ENCODE data around the gene RPA1.
"Not testable (repeated sequence)": the region's sequence is repeated elsewhere in the genome, so short reads cannot be mapped to it uniquely, and the experiment has no call there.

Gene RPA1

GRCh38 chr17:1820528-1821252, 9.1 kb upstream of the RPA1 start:
- DNase-seq (ENCODE audit: low read depth), result no peak

- DNase-seq (ENCODE audit: low read depth), result no peak
Observed at GRCh38 chr17:1829216-1829591, 601 bp upstream of the RPA1 start.

GRCh38 chr17:1830288-1830687, 483 bp downstream of the RPA1 start:
- no peak for DNase-seq (ENCODE audit: low read depth)

GRCh38 chr17:1834380-1835149, 4.8 kb downstream of the RPA1 start:
- no peak for DNase-seq (ENCODE audit: low read depth)

DNA sequence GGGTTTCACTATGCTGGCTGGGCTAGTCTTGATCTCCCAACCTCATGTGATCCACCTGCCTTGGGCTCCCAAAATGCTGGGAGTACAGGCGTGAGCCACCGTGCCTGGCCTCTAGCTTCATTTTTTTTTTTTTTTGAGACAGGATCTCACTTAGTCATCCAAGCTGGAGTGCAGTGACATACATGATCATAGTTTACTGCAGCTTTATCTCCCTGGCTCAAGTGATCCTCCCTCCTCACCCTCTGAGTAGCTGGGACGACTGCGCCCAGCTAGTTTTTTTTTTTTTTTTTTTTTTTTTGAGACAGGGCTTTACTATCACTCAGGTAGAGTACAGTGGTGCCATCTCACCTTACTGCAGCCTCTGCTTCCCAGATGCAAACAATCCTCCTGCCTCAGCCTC, 9.7 kb downstream of the RPA1 start:
- DNase-seq (ENCODE audit: low read depth), result no peak

GRCh38 chr17:1843947-1844346, 14.1 kb downstream of the RPA1 start:
- no peak for DNase-seq (ENCODE audit: low read depth)

DNA sequence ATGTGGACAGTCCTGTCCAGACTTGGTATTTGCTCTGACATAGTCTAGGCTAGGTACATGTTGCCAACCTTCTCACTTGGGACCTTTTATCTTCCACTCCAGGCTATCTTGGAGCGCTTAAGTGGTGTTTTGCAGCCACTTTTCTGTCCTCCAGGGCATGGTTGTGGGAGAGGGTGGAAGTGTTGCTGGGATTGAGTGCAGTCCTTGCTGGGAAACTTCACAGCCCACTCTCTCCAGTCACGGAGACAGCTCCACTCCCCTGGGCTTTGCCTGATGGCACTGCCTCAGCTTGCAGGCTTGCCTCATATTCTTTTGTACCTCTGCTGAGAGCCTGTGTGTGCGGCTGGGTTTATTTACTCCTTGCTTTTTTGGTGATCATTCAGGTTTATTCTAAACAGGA, 17.4 kb downstream of the RPA1 start:
- DNase-seq (ENCODE audit: low read depth), result no peak

GRCh38 chr17:1852327-1852726, 22.5 kb downstream of the RPA1 start:
- DNase-seq (ENCODE audit: low read depth), result no peak

DNA sequence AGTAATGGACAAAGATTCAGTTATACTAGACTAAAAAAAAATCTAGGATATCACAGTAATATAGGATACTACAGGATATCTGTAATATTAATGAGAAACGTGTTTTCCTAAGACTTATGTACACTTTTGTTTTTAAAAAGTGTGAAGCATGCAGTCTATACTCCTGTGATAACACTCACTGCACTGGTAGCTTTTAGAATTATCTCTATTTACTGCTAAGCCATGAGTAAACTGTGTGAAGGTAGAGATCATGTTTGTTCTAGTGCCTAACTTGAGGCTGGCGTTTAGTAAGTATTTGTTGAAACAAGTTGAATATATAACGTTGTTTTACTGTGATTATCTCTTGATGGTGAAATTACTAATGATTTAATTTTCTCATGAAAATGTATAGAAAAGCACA, 23.9 kb downstream of the RPA1 start:
- DNase-seq (ENCODE audit: low read depth), result no peak

GRCh38 chr17:1856462-1856861, 26.7 kb downstream of the RPA1 start:
- DNase-seq (ENCODE audit: low read depth), result not testable (repeated sequence)

- no peak for DNase-seq (ENCODE audit: low read depth)
Observed at GRCh38 chr17:1860978-1861377, 31.2 kb downstream of the RPA1 start.

- DNase-seq (ENCODE audit: low read depth), result no peak
Observed at GRCh38 chr17:1861391-1862010, 31.7 kb downstream of the RPA1 start.

- no peak for DNase-seq (ENCODE audit: low read depth)
Observed at GRCh38 chr17:1865252-1866037, 35.6 kb downstream of the RPA1 start.

- no peak for DNase-seq (ENCODE audit: low read depth)
Observed at GRCh38 chr17:1867307-1867706, 37.5 kb downstream of the RPA1 start.

- no peak for DNase-seq (ENCODE audit: low read depth)
Observed at GRCh38 chr17:1868090-1868489, 38.3 kb downstream of the RPA1 start.

- no peak for DNase-seq (ENCODE audit: low read depth)
Observed at GRCh38 chr17:1870592-1870991, 40.8 kb downstream of the RPA1 start.

DNA sequence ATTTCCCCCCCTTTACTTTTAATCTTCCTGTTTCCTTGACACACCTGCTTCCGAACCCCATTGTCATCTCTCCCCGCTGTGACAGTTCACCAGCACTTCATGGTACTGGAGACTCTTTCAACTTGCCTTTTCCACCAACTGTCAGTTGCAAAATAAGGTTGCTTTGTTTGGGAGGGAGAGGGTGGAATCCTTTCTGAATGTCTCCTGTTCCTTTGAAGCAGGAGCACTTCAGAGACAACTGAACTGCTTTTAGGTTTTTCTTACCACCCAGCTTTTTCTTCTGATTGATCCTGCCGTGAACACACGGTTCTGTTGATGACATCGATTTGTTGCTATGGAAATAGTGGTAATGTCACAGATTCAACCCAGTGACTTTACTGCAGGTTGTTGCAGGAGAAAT, 42.0 kb downstream of the RPA1 start:
- no peak for DNase-seq (ENCODE audit: low read depth)

DNA sequence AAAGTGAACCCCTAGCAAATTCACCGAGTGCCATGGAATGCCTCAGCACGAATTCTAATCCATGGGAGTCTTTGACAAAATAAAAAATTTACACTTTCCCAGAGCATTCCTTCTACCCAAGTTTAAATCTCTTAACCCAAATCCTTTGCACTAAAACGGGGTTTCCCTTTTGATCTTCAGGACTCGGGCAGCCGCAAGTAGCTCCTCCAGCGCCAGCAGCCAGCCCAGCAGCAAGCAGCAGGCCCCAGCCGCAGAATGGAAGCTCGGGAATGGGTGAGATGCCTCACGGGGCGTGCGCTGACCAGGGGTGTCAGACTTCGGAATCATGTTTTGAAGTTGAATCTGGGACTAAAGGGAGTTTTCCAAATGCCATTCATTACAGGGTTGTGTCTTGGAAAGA, 42.4 kb downstream of the RPA1 start:
- DNase-seq (ENCODE audit: low read depth), result no peak

- DNase-seq (ENCODE audit: low read depth), result no peak
Observed at GRCh38 chr17:1872976-1873375, 43.2 kb downstream of the RPA1 start.

DNA sequence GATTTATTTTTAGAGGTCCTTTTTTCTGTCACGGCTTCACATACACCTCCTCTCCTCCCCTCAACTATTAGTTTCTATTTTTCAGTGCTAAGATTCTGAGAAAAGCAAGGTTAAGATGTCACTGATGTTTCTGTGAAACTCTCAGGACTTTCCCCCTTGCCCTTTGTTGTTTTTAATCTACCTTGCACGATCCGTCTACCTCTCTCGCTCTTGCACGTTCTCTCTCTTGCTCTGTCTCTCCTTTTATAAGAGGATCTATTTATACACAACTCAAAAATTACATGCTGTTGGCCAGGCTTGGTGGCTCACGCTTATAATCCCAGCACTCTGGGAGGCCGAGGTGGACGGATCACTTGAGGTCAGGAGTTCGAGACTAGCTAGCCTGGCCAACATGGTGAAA, 43.6 kb downstream of the RPA1 start:
- DNase-seq (ENCODE audit: low read depth), result no peak

- no peak for DNase-seq (ENCODE audit: low read depth)
Observed at GRCh38 chr17:1875597-1875996, 45.8 kb downstream of the RPA1 start.

DNA sequence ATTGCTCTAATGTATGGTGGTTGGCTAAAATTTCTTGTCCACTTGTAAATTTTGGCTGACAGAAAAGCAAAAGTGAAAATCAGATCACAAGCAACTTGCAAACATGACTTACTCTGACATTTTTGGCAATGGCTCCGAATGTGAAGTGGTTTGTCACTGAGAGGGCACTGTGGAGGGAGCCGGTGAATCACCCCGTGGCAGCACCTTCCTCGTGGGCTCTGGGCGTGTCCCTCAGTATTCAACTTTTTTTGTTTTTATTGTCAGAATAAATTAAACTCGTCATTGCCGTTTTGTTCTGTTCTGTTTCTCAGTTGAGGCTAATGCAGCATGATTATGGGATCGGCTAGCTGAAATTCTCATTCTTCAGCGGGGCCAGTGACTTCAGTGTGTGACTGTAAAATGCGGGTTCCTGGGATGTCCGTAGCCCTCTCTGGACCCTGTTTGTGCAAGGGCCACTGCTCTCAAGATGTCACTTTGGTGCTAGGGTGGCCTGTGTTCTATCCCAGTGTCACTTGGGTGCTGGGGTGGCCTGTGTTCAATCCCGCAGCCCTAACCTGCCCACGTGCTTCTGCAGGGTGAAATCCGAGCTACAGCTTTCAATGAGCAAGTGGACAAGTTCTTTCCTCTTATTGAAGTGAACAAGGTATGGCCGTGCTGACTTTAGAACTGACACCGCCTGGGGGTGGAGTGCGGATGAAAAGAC, 48.8 kb downstream of the RPA1 start:
- DNase-seq (ENCODE audit: low read depth), result no peak

Data from activated T-cell treated with anti-CD3 and anti-CD28 coated beads for 48 hours (primary cell).